ENCODE data around the gene INPP5D.

INPP5D gene

GRCh38 chr2:233218836-233219235 lies 158.7 kb downstream of the INPP5D start:
- DNase-seq: no peak

- DNase-seq: no peak
Observed at GRCh38 chr2:233219848-233220247, 159.7 kb downstream of the INPP5D start.

- no peak for DNase-seq
Observed at GRCh38 chr2:233221378-233222063, 161.4 kb downstream of the INPP5D start.

GRCh38 chr2:233223059-233223894 lies 163.1 kb downstream of the INPP5D start:
- no peak for DNase-seq

GRCh38 chr2:233225230-233226068 lies 165.3 kb downstream of the INPP5D start:
- DNase-seq: no peak

GRCh38 chr2:233226511-233227031 lies 166.4 kb downstream of the INPP5D start:
- no peak for DNase-seq

- no peak for DNase-seq
Observed at GRCh38 chr2:233227346-233227978, 167.3 kb downstream of the INPP5D start.

GRCh38 chr2:233228376-233228775 lies 168.2 kb downstream of the INPP5D start:
- DNase-seq: no peak

- DNase-seq: no peak
Observed at GRCh38 chr2:233233618-233234230, 173.6 kb downstream of the INPP5D start.

- no peak for DNase-seq
Observed at GRCh38 chr2:233234264-233234663, 174.1 kb downstream of the INPP5D start.

GRCh38 chr2:233234996-233235395 lies 174.9 kb downstream of the INPP5D start:
- no peak for DNase-seq

- no peak for DNase-seq
Observed at GRCh38 chr2:233235977-233236376, 175.8 kb downstream of the INPP5D start.

GRCh38 chr2:233236820-233237589 lies 176.9 kb downstream of the INPP5D start:
- DNase-seq: no peak

GRCh38 chr2:233240897-233241296 lies 180.8 kb downstream of the INPP5D start:
- no peak for DNase-seq

- no peak for DNase-seq
Observed at GRCh38 chr2:233241803-233242202, 181.7 kb downstream of the INPP5D start.

- DNase-seq: no peak
Observed at GRCh38 chr2:233242231-233242927, 182.2 kb downstream of the INPP5D start.

GRCh38 chr2:233243348-233243747 lies 183.2 kb downstream of the INPP5D start:
- DNase-seq: no peak

- no peak for DNase-seq
Observed at GRCh38 chr2:233244818-233245217, 184.7 kb downstream of the INPP5D start.

- DNase-seq: no peak
Observed at GRCh38 chr2:233245406-233245805, 185.3 kb downstream of the INPP5D start.

- no peak for DNase-seq
Observed at GRCh38 chr2:233247116-233247515, 187.0 kb downstream of the INPP5D start.

GRCh38 chr2:233247744-233248143 lies 187.6 kb downstream of the INPP5D start:
- no peak for DNase-seq

Measured in NCI-H187 (cell line).